UCSD-AML1 (cell line): ENCODE measurements around the gene KRTAP3-1.
"Not testable (repeated sequence)": the region's sequence is repeated elsewhere in the genome, so short reads cannot be mapped to it uniquely, and the experiment has no call there.

Experiments
- DNase-seq: peaks from one replicate; lab custom pipeline; 2025; ENCODE audit not compliant: unreplicated experiment; lab: John Stamatoyannopoulos, UW

Gene KRTAP3-1

GRCh38 chr17:41016578-41017215, 7.8 kb upstream of the KRTAP3-1 start:
- DNase-seq = no peak

GRCh38 chr17:41015454-41015853, 6.5 kb upstream of the KRTAP3-1 start:
- DNase-seq = no peak

- no peak for DNase-seq
Observed at GRCh38 chr17:41013606-41014005, 4.7 kb upstream of the KRTAP3-1 start.

GRCh38 chr17:41013181-41013580, 4.3 kb upstream of the KRTAP3-1 start:
- DNase-seq = no peak

- DNase-seq = no peak
Observed at GRCh38 chr17:41012326-41013120, 3.6 kb upstream of the KRTAP3-1 start.

- DNase-seq = no peak
Observed at GRCh38 chr17:41010441-41010840, 1.5 kb upstream of the KRTAP3-1 start.

- DNase-seq = no peak
Observed at GRCh38 chr17:41009936-41010335, 1.0 kb upstream of the KRTAP3-1 start.

GRCh38 chr17:41009301-41009760, 403 bp upstream of the KRTAP3-1 start:
- no peak for DNase-seq

- DNase-seq = no peak
Observed at GRCh38 chr17:41004397-41004796, 4.5 kb downstream of the KRTAP3-1 start.

- DNase-seq = no peak
Observed at GRCh38 chr17:41003926-41004325, 5.0 kb downstream of the KRTAP3-1 start.

- no peak for DNase-seq
Observed at GRCh38 chr17:41002814-41003213, 6.1 kb downstream of the KRTAP3-1 start.

GRCh38 chr17:41001795-41002194, 7.1 kb downstream of the KRTAP3-1 start:
- DNase-seq = no peak

- DNase-seq = not testable (repeated sequence)
Observed at GRCh38 chr17:40999563-40999962, 9.4 kb downstream of the KRTAP3-1 start, which contains the start of gene KRTAP3-2. Gene KRTAP3-2, minus strand, starts transcription at chr17:40999906. Its CDS starts 53 bp downstream, at chr17:40999853.

- DNase-seq = no peak
Observed at GRCh38 chr17:40997361-40997760, 11.6 kb downstream of the KRTAP3-1 start.

GRCh38 chr17:40996829-40997228, 12.1 kb downstream of the KRTAP3-1 start:
- DNase-seq = no peak

GRCh38 chr17:40995116-40995515, 13.8 kb downstream of the KRTAP3-1 start:
- no peak for DNase-seq

- DNase-seq = no peak
Observed at GRCh38 chr17:40993839-40994238, 15.1 kb downstream of the KRTAP3-1 start, which contains the start of gene KRTAP3-3. Gene KRTAP3-3, minus strand, starts transcription at chr17:40994164. Its CDS starts 67 bp downstream, at chr17:40994097.

- DNase-seq = no peak
Observed at GRCh38 chr17:40993084-40993483, 15.8 kb downstream of the KRTAP3-1 start.

GRCh38 chr17:40992666-40993065, 16.3 kb downstream of the KRTAP3-1 start:
- DNase-seq = no peak

- no peak for DNase-seq
Observed at GRCh38 chr17:40986920-40987319, 22.0 kb downstream of the KRTAP3-1 start.

- no peak for DNase-seq
Observed at GRCh38 chr17:40984226-40984625, 24.7 kb downstream of the KRTAP3-1 start, which contains the start of gene KRT40. Gene KRT40, minus strand, starts transcription at chr17:40984326. Its CDS starts 53 bp downstream, at chr17:40984273.

GRCh38 chr17:40981115-40981514, 27.8 kb downstream of the KRTAP3-1 start:
- DNase-seq = no peak
